ENCODE results near the gene CPHXL.

DNA sequence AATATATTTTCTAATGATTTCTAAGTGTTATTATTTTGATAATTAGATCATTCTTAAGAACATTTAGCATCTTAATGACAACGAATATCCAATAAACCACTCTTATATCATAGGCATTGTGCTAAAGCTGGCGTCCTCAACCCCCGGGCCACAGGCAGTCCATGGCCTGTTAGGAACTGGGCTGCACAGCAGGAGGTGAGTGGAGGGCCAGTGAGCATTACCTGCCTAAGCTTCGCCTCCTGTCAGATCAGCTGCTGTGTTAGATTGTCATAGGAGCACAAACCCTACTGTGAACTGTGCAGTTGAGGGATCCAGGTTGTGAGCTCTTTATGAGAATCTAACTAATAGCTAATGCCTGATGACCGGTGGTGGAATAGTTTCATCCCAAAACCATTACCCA is 28.7 kb downstream of the CPHXL start:
- TF ChIP-seq POLR2A (IDR thresholded peaks at IDR 0.05) = no peak
- TF ChIP-seq, protein P1, sequence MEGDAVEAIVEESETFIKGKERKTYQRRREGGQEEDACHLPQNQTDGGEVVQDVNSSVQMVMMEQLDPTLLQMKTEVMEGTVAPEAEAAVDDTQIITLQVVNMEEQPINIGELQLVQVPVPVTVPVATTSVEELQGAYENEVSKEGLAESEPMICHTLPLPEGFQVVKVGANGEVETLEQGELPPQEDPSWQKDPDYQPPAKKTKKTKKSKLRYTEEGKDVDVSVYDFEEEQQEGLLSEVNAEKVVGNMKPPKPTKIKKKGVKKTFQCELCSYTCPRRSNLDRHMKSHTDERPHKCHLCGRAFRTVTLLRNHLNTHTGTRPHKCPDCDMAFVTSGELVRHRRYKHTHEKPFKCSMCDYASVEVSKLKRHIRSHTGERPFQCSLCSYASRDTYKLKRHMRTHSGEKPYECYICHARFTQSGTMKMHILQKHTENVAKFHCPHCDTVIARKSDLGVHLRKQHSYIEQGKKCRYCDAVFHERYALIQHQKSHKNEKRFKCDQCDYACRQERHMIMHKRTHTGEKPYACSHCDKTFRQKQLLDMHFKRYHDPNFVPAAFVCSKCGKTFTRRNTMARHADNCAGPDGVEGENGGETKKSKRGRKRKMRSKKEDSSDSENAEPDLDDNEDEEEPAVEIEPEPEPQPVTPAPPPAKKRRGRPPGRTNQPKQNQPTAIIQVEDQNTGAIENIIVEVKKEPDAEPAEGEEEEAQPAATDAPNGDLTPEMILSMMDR (IDR thresholded peaks at IDR 0.05) = no peak
